ENCODE results near the gene KIAA0319L.

DNA sequence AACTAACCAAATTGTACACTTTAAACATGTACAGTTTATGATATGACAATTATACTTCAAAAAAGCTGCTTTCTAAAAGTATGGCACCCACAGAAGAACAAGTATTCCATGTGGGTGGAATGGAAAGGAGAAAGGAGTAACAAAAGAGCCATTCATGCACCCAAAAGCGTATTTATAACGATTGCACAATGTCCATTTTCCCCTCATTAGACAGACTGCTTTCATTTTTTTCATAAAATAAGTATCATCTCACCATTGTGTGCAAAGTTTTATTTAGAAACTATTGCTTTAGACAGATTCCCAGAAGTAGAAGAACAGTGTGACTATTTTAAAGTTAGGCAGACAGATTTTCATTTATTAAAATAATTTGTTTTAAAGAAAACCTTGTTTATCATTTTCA, 59.6 kb downstream of the KIAA0319L start:
- TF ChIP-seq POLR2A (IDR thresholded peaks at IDR 0.05; ENCODE audit: low read length), result no peak
- TF ChIP-seq, protein P1, sequence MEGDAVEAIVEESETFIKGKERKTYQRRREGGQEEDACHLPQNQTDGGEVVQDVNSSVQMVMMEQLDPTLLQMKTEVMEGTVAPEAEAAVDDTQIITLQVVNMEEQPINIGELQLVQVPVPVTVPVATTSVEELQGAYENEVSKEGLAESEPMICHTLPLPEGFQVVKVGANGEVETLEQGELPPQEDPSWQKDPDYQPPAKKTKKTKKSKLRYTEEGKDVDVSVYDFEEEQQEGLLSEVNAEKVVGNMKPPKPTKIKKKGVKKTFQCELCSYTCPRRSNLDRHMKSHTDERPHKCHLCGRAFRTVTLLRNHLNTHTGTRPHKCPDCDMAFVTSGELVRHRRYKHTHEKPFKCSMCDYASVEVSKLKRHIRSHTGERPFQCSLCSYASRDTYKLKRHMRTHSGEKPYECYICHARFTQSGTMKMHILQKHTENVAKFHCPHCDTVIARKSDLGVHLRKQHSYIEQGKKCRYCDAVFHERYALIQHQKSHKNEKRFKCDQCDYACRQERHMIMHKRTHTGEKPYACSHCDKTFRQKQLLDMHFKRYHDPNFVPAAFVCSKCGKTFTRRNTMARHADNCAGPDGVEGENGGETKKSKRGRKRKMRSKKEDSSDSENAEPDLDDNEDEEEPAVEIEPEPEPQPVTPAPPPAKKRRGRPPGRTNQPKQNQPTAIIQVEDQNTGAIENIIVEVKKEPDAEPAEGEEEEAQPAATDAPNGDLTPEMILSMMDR (IDR thresholded peaks at IDR 0.05), result no peak
- no peak for TF ChIP-seq RCOR1 (IDR thresholded peaks at IDR 0.05; ENCODE audit: low read depth, low read length)
- TF ChIP-seq, protein P2, sequence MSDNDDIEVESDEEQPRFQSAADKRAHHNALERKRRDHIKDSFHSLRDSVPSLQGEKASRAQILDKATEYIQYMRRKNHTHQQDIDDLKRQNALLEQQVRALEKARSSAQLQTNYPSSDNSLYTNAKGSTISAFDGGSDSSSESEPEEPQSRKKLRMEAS (IDR thresholded peaks at IDR 0.05), result no peak
- TF ChIP-seq EHMT2 (IDR thresholded peaks at IDR 0.05; ENCODE audit: low read depth), result no peak
- TF ChIP-seq, protein P3, sequence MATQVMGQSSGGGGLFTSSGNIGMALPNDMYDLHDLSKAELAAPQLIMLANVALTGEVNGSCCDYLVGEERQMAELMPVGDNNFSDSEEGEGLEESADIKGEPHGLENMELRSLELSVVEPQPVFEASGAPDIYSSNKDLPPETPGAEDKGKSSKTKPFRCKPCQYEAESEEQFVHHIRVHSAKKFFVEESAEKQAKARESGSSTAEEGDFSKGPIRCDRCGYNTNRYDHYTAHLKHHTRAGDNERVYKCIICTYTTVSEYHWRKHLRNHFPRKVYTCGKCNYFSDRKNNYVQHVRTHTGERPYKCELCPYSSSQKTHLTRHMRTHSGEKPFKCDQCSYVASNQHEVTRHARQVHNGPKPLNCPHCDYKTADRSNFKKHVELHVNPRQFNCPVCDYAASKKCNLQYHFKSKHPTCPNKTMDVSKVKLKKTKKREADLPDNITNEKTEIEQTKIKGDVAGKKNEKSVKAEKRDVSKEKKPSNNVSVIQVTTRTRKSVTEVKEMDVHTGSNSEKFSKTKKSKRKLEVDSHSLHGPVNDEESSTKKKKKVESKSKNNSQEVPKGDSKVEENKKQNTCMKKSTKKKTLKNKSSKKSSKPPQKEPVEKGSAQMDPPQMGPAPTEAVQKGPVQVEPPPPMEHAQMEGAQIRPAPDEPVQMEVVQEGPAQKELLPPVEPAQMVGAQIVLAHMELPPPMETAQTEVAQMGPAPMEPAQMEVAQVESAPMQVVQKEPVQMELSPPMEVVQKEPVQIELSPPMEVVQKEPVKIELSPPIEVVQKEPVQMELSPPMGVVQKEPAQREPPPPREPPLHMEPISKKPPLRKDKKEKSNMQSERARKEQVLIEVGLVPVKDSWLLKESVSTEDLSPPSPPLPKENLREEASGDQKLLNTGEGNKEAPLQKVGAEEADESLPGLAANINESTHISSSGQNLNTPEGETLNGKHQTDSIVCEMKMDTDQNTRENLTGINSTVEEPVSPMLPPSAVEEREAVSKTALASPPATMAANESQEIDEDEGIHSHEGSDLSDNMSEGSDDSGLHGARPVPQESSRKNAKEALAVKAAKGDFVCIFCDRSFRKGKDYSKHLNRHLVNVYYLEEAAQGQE (IDR thresholded peaks at IDR 0.05), result no peak
- no peak for TF ChIP-seq EP300 (IDR thresholded peaks at IDR 0.05)
- no peak for TF ChIP-seq ESRRA (IDR thresholded peaks at IDR 0.05; ENCODE audit: borderline replicate concordance, low read length)
- no peak for TF ChIP-seq SMC3 (IDR thresholded peaks at IDR 0.05)
- TF ChIP-seq RFX5 (IDR thresholded peaks at IDR 0.05), result no peak
- TF ChIP-seq ZFP36 (IDR thresholded peaks at IDR 0.05; ENCODE audit: borderline replicate concordance, partially characterized antibody), result no peak
- TF ChIP-seq EHF (CRISPR knock-in tag; IDR thresholded peaks at IDR 0.05), result no peak
- TF ChIP-seq BHLHE40 (IDR thresholded peaks at IDR 0.05; ENCODE audit: low read depth, low read length), result no peak
